Right lobe of liver (tissue), 6 donors: ENCODE data around the gene SPOCK1. TPM values are rescaled to one million over a fixed set of nuclear protein-coding genes. Genes with fewer than 3 reads are reported as not detected.

Experiments used
- ATAC-seq, 4 donors: fragments of 200-7000 bp; cut with Tn5 transposase; one replicate each; pipeline ENCODE4 v1.9.1; 2020; ENCODE audit warnings: mild to moderate bottlenecking in 4 of 4, moderate library complexity in 4 of 4
- DNase-seq, 3 donors: peaks; one replicate each; pipeline ENCODE4 v3.0.0-alpha.2; 2020
- H3K27ac ChIP-seq, 3 donors: fragments of 200-600 bp; one replicate each; pipeline ENCODE4 v1.8.0; 2022
- H3K27me3 ChIP-seq, 2 donors: fragments of 200-600 bp; one replicate each; pipeline ENCODE4 v1.8.0; 2022
- H3K36me3 ChIP-seq, 4 donors: fragments of 200-600 bp; sonication (generic) in 1 of 4; one replicate each; pipeline versions ENCODE4 v1.5.1 to v1.8.0; 2017 to 2022; ENCODE audit warnings: control low read depth in 1 of 4
- H3K4me1 ChIP-seq, 4 donors: fragments of 200-600 bp; sonication (generic) in 1 of 4; one replicate each; pipeline versions ENCODE4 v1.5.1 to v1.8.0; 2017 to 2022; ENCODE audit warnings: control low read depth in 1 of 4
- H3K4me3 ChIP-seq, 3 donors: fragments of 200-600 bp; one replicate each; pipeline ENCODE4 v1.8.0; 2022
- H3K9me3 ChIP-seq, 4 donors: fragments of 200-600 bp; sonication (generic) in 1 of 4; one replicate each; pipeline versions ENCODE4 v1.5.1 to v1.8.0; 2017 to 2022; ENCODE audit warnings: control low read depth in 1 of 4
- POLR2A ChIP-seq: fragments of 450-650 bp; IDR thresholded peaks from one replicate; pipeline ENCODE4 v1.6.1; 2017; ENCODE audit warnings: antibody characterized with exemption, mild to moderate bottlenecking
- WGBS: methylation state at CpG from one replicate; pipeline ENCODE4 v1.1.6; 2018; ENCODE audit warnings: low coverage, low lambda C conversion rate; ENCODE audit not compliant: insufficient coverage; ENCODE audit errors: missing lambda C conversion rate; 5-methylcytosine and 5-hydroxymethylcytosine counted together
- intact Hi-C, 2 donors: fragments of 100-400 bp; cut with DNase I; formaldehyde crosslinking; loops; one replicate each; pipeline versions ENCODE4 v1.11.2 to v1.14.1; 2022
- total RNA-seq, 6 experiments: library from RNA; depleted of rRNA in 2 of 6; stranded (reverse); fragments of >200 nt in 2 of 6; fragmentation: NEBNext Ultra II Directional in 3 of 6; extraction: Animal tissue kit (Norgen Biotek cat#: 25700) in 3 of 6; gene quantifications; one replicate each; pipeline versions ENCODE4 v1.1.0 to v1.2.4, GENCODE V29; 2016 to 2023
- TF ChIP-seq, protein P1 (sequence below), 4 donors: fragments of 200-600 bp in 3 of 4; fragments of 450-650 bp in 1 of 4; IDR thresholded peaks; one replicate each; pipeline versions ENCODE4 v1.5.1 to v1.8.0; 2016 to 2022; ENCODE audit warnings: antibody characterized with exemption in 4 of 4, mild to moderate bottlenecking in 2 of 4
- donor health status: DM: no; HTN: yes; CAD: no.
- donor health status: DM: no; HTN: no; CAD: no.
- donor health status: DM: no; HTN: no; CAD: no.
- donor health status: DM: no; HTN: yes; CAD: no.
- donor health status: DM: no; HTN: yes; CAD: no.

SPOCK1 gene
- total RNA-seq, 6 experiments from 2014 or later, result 0.06 to 0.86 (median 0.15) TPM; not detected in 1

DNA sequence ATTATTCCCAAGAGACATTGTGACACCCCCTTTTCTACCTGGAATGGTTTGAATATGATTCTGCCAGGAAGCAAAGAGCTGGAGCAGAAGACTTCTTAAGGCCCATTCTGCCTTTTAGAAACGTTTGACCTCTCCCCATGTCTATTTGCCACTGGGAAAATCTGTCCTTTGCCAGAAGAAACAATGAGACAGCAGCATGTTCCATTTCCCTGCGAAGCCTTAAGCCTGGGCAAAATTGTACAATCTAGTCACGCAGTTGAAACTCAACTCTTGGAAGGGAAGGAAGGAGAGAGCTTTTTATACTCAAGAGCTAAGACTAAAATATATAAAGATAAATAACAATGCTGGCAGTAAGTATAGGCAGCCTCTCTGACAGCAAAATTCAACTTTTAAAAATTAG, 22.1 kb upstream of the SPOCK1 start:
- intact Hi-C loops, result no loop called here
- H3K36me3 ChIP-seq, result no peaks in the 10 kb centered on the region
- no peaks in the 10 kb centered on the region for H3K4me1 ChIP-seq
- H3K9me3 ChIP-seq, result no peaks in the 10 kb centered on the region
- TF ChIP-seq POLR2A, result no peak
- TF ChIP-seq, protein P1, sequence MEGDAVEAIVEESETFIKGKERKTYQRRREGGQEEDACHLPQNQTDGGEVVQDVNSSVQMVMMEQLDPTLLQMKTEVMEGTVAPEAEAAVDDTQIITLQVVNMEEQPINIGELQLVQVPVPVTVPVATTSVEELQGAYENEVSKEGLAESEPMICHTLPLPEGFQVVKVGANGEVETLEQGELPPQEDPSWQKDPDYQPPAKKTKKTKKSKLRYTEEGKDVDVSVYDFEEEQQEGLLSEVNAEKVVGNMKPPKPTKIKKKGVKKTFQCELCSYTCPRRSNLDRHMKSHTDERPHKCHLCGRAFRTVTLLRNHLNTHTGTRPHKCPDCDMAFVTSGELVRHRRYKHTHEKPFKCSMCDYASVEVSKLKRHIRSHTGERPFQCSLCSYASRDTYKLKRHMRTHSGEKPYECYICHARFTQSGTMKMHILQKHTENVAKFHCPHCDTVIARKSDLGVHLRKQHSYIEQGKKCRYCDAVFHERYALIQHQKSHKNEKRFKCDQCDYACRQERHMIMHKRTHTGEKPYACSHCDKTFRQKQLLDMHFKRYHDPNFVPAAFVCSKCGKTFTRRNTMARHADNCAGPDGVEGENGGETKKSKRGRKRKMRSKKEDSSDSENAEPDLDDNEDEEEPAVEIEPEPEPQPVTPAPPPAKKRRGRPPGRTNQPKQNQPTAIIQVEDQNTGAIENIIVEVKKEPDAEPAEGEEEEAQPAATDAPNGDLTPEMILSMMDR (IDR thresholded peaks at IDR 0.05), result no peak
- WGBS, result 74% methylated on average over 3 of the region's 3 CpGs
- DNase-seq (no peak), ATAC-seq (no peak)
- H3K4me3 ChIP-seq, result no peak overlapping the region
- H3K27ac ChIP-seq, result no peak overlapping the region
- H3K27me3 ChIP-seq, result no peaks in the 10 kb centered on the region

DNA sequence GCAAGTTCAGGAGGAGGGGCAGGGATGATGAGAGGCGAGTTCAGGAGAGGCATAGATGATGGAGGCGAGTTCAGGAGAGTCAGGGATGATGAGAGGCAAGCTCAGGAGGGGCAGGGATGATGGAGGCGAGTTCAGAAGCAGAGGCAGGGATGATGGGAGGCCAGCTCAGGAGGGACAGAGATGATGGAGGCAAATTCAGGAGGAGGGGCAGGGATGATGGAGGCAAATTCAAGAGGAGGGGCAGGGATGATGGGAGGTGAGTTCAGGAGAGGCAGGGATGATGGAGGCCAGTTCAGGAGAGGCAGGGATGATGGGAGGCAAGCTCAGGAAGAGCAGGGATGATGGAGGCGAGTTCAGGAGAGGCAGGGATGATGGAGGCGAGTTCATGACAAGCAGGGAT, 17.8 kb upstream of the SPOCK1 start:
- Histone ChIP-seq H3K9me3 (no peaks in the 10 kb centered on the region), H3K4me1 (no peaks in the 10 kb centered on the region), H3K27me3 (no peaks in the 10 kb centered on the region), H3K4me3 (no peak overlapping the region), H3K27ac (no peak overlapping the region), H3K36me3 (no peaks in the 10 kb centered on the region)
- ATAC-seq (no peak), DNase-seq (no peak)
- TF ChIP-seq, protein P1 (IDR thresholded peaks at IDR 0.05), result no peak
- no peak for TF ChIP-seq POLR2A
- intact Hi-C loops, result no loop called here
- 44% methylated on average over 4 of the region's 5 CpGs for WGBS

DNA sequence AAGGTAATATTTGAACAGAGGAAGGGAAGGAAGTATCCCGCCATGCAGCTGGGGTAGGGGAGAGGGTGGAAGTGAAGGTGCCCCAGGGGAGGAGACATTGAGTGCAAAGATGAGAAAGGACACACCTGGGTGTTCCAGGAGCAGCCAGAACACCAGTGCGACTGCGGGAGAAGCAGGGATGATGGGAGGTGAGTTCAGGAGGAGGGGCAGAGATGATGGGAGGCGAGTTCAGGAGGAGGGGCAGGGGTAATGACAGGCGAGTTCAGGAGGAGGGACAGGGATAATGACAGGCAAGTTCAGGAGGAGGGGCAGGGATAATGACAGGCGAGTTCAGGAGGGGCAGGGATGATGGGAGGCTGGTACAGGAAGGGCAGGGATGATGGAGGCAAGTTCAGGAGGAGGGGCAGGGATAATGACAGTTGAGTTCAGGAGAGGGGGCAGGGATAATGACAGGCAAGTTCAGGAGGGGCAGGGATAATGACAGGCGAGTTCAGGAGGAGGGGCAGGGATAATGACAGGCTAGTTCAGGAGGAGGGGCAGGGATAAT, 17.2 kb upstream of the SPOCK1 start:
- no peaks in the 10 kb centered on the region for H3K36me3 ChIP-seq
- DNase-seq (no peak), ATAC-seq (no peak)
- no peaks in the 10 kb centered on the region for H3K27me3 ChIP-seq
- H3K27ac ChIP-seq, result no peak overlapping the region
- TF ChIP-seq POLR2A, result no peak
- TF ChIP-seq, protein P1 (IDR thresholded peaks at IDR 0.05), result no peak
- H3K9me3 ChIP-seq, result no peaks in the 10 kb centered on the region
- H3K4me3 ChIP-seq, result no peak overlapping the region
- intact Hi-C loops, result no loop called here
- H3K4me1 ChIP-seq, result no peaks in the 10 kb centered on the region
- 15% methylated on average over 7 of the region's 7 CpGs for WGBS

DNA sequence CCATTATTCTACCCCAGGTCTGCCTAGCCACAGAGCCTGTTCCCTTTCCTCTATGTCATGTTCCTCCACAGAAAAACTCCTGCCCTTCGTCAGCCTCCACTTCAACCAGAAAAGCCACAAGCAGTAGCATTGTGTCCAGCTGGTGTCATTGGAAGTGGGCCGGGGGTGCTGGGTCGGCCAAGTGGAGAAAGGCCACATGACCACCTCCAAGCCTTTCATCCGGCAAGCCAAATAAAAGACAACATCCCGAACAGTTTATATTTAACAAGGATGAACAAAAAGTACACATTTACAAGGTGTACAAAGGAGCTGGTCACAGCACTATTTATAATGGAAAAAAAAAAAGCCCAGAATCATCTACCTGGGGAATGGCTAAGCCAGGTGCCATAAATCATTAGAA, 16.1 kb upstream of the SPOCK1 start:
- no peaks in the 10 kb centered on the region for H3K27me3 ChIP-seq
- 39% methylated on average over 5 of the region's 5 CpGs for WGBS

More for the DNA sequence above, 16.1 kb upstream of the SPOCK1 start:
- H3K4me1 ChIP-seq, result no peaks in the 10 kb centered on the region
- no peak for TF ChIP-seq POLR2A
- TF ChIP-seq, protein P1 (IDR thresholded peaks at IDR 0.05), result no peak
- intact Hi-C loops, result no loop called here
- no peak for DNase-seq
- no peak for ATAC-seq
- H3K36me3 ChIP-seq, result no peaks in the 10 kb centered on the region
- no peak overlapping the region for H3K27ac ChIP-seq
- H3K9me3 ChIP-seq, result no peaks in the 10 kb centered on the region
- no peak overlapping the region for H3K4me3 ChIP-seq
